Fibroblast of villous mesenchyme (primary cell): Measurements from ENCODE around the gene AIRE. TPM values are rescaled to one million over a fixed set of nuclear protein-coding genes. Genes with fewer than 3 reads are reported as not detected.

Experiments used
- DNase-seq: peaks from one replicate; pipeline ENCODE4 v3.0.0-alpha.2; 2010; ENCODE audit warnings: low read depth
- H3K4me3 ChIP-seq: 2 replicates; pipeline ENCODE4 v1.5.1; 2011; ENCODE audit warnings: low read depth, mild to moderate bottlenecking, low read length
- CTCF ChIP-seq: IDR thresholded peaks from 2 replicates; pipeline ENCODE4 v1.5.1; 2012; ENCODE audit warnings: low read depth, mild to moderate bottlenecking, low read length; ENCODE audit not compliant: insufficient read depth
- total RNA-seq: library from RNA; depleted of rRNA; stranded (reverse); fragments of >200 nt; gene quantifications from 2 replicates; pipeline ENCODE4 v1.2.3, GENCODE V29; 2012

Gene AIRE
- total RNA-seq, 1 donor = not detected

- DNase-seq = no peak
- TF ChIP-seq CTCF = no peak
- H3K4me3 ChIP-seq = no peak overlapping the region
These were observed 17.9 kb downstream of the AIRE start for GRCh38 chr21:44303490-44303981.

- no peak overlapping the region for H3K4me3 ChIP-seq
- no peak for TF ChIP-seq CTCF
- DNase-seq = no peak
These were observed 18.4 kb downstream of the AIRE start for GRCh38 chr21:44304011-44304616.

GRCh38 chr21:44304877-44305293 is 19.2 kb downstream of the AIRE start:
- H3K4me3 ChIP-seq = no peak overlapping the region
- TF ChIP-seq CTCF = peak; percentile 76
- DNase-seq = peak; percentile 52

- no peak for DNase-seq
- no peak for TF ChIP-seq CTCF
- H3K4me3 ChIP-seq = no peak overlapping the region
These were observed 20.0 kb downstream of the AIRE start for GRCh38 chr21:44305691-44306090.

GRCh38 chr21:44306936-44307704 is 21.4 kb downstream of the AIRE start:
- no peak overlapping the region for H3K4me3 ChIP-seq
- DNase-seq = no peak
- TF ChIP-seq CTCF = no peak

GRCh38 chr21:44310628-44311507 is 25.2 kb downstream of the AIRE start:
- DNase-seq = no peak
- no peak overlapping the region for H3K4me3 ChIP-seq
- TF ChIP-seq CTCF = no peak
